Progenitor cell of endocrine pancreas (in vitro differentiated cells): Measurements from ENCODE around the gene IER5L. TPM values are rescaled to one million over a fixed set of nuclear protein-coding genes. Genes with fewer than 3 reads are reported as not detected.
"Not testable (repeated sequence)": the region's sequence is repeated elsewhere in the genome, so short reads cannot be mapped to it uniquely, and the experiment has no call there.

Experiments used
- DNase-seq: peaks from one replicate; pipeline ENCODE4 v3.0.0; 2021; ENCODE audit warnings: low spot score; ENCODE audit not compliant: unreplicated experiment
- H3K27ac Mint-ChIP-seq: 2 replicates; pipeline ENCODE4 v1.8.0; 2021; ENCODE audit warnings: mild to moderate bottlenecking, moderate library complexity, mixed read lengths
- H3K27me3 Mint-ChIP-seq: 2 replicates; pipeline ENCODE4 v1.8.0; 2021; ENCODE audit warnings: mixed read lengths
- H3K36me3 Mint-ChIP-seq: 2 replicates; pipeline ENCODE4 v1.8.0; 2022; ENCODE audit warnings: mixed read lengths; ENCODE audit not compliant: insufficient read depth
- H3K4me1 Mint-ChIP-seq: 2 replicates; pipeline ENCODE4 v1.8.0; 2021; ENCODE audit warnings: low read depth, mixed read lengths
- H3K4me3 Mint-ChIP-seq: 2 replicates; pipeline ENCODE4 v1.8.0; 2021; ENCODE audit warnings: low read depth, mild to moderate bottlenecking, moderate library complexity, mixed read lengths
- H3K9me3 Mint-ChIP-seq: 2 replicates; pipeline ENCODE4 v1.8.0; 2021; ENCODE audit warnings: low read depth, mixed read lengths
- CTCF ChIP-seq: fragments of 200-600 bp; sonication (generic); IDR thresholded peaks from one replicate; pipeline ENCODE4 v1.5.0; 2021; ENCODE audit warnings: antibody characterized with exemption, mild to moderate bottlenecking; ENCODE audit not compliant: unreplicated experiment
- total RNA-seq: library from RNA; stranded (reverse); gene quantifications from 2 replicates; pipeline ENCODE4 v1.2.1, GENCODE V29; 2021

IER5L gene
- total RNA-seq, 1 donor from 2014 or later: 21.8 TPM

DNA sequence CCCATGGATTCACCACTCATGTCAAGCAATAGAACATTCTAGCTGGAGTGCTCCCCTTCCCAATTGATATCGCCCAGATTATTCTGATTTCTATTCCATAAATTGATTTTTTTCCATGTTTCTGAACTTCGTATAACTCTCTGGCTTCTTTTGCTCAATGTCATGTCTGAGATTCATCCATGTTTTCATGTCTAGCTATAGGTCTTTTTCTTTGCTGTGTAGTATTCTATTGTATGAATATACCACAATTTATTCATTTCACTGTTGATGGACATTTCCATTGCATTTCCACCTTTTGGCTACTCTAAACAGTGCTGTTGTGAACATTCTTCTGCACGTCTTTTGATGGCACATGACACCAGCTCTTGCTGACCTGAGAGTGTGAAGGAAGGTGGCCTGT is 47.3 kb downstream of the IER5L start:
- Mint-ChIP-seq H3K4me3 (no peak overlapping the region), H3K9me3 (no peaks in the 10 kb centered on the region), H3K27me3 (no peaks in the 10 kb centered on the region), H3K36me3 (peaks cover 20% of the 10 kb centered on the region), H3K27ac (no peak overlapping the region), H3K4me1 (no peaks in the 10 kb centered on the region)
- no peak for TF ChIP-seq CTCF
- no peak for DNase-seq

- H3K36me3 Mint-ChIP-seq: peaks cover 20% of the 10 kb centered on the region
- H3K4me1 Mint-ChIP-seq, DNase-seq, H3K4me3 Mint-ChIP-seq, H3K27me3 Mint-ChIP-seq, H3K27ac Mint-ChIP-seq, H3K9me3 Mint-ChIP-seq: not testable (repeated sequence)
These were observed 47.8 kb downstream of the IER5L start for GRCh38 chr9:129130271-129130670.

DNA sequence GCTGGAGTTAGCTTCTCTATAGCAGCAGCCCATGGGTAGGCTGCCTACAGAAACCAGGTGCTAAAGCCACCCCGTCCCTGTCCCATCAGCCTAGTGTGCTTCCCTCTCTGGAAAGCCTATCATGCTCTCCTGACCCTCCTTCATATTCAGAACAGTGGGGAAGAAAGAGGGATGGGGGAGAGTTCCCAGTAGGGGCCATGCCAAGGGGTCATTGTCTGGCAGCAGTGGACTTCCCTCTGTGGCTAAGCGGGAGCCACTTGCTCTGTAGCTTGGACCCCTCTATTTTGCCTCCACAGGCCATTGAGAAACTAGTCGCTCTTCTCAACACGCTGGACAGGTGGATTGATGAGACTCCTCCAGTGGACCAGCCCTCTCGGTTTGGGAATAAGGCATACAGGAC is 49.4 kb downstream of the IER5L start:
- H3K4me1 Mint-ChIP-seq: peaks cover 1% of the 10 kb centered on the region
- no peak overlapping the region for H3K4me3 Mint-ChIP-seq
- TF ChIP-seq CTCF: no peak
- H3K27ac Mint-ChIP-seq: no peak overlapping the region
- H3K36me3 Mint-ChIP-seq: peaks cover 20% of the 10 kb centered on the region
- no peak for DNase-seq
- no peaks in the 10 kb centered on the region for H3K27me3 Mint-ChIP-seq
- H3K9me3 Mint-ChIP-seq: no peaks in the 10 kb centered on the region

- Mint-ChIP-seq H3K9me3 (no peaks in the 10 kb centered on the region), H3K4me1 (peaks cover 1% of the 10 kb centered on the region), H3K36me3 (peaks cover 20% of the 10 kb centered on the region), H3K27me3 (no peaks in the 10 kb centered on the region), H3K4me3 (no peak overlapping the region), H3K27ac (no peak overlapping the region)
- no peak for TF ChIP-seq CTCF
- no peak for DNase-seq
These were observed 51.1 kb downstream of the IER5L start for GRCh38 chr9:129126749-129127618.

Other genes with a start within 250 kb of the IER5L start
- 15.5 and 16.3 TPM in 2 replicates for gene DOLK, start 230.7 kb downstream of the IER5L start, total RNA-seq
- 68.3 and 74.8 TPM in 2 replicates for gene NUP188, start 230.6 kb downstream of the IER5L start, total RNA-seq
- gene SH3GLB2, start 149.9 kb downstream of the IER5L start, total RNA-seq: 182 and 183 TPM in 2 replicates
- 42.6 and 45.4 TPM in 2 replicates for gene MIGA2, start 141.6 kb downstream of the IER5L start, total RNA-seq
- gene DOLPP1, start 97.2 kb downstream of the IER5L start, total RNA-seq: 29.1 and 29.3 TPM in 2 replicates
- 19.0 and 20.5 TPM in 2 replicates for gene CRAT, start 67.5 kb downstream of the IER5L start, total RNA-seq
- 135 and 145 TPM in 2 replicates for gene PTPA, start 66.8 kb downstream of the IER5L start, total RNA-seq